Breast epithelium (tissue), 4 donors: ENCODE data around the gene EML5. TPM values are rescaled to one million over a fixed set of nuclear protein-coding genes. Genes with fewer than 3 reads are reported as not detected.

Experiments
- DNase-seq, 2 donors: peaks; one replicate each; pipeline ENCODE4 v3.0.0-alpha.2; 2019; ENCODE audit warnings: low spot score in 2 of 2
- H3K27ac ChIP-seq, 2 donors: fragments of 200-600 bp; sonication (generic) in 1 of 2; one replicate each; pipeline ENCODE4 v1.5.1; 2016 to 2019; ENCODE audit warnings: mild to moderate bottlenecking in 1 of 2
- H3K27me3 ChIP-seq, 2 donors: fragments of 200-600 bp; sonication (generic) in 1 of 2; one replicate each; pipeline versions ENCODE4 v1.5.1 to v1.6.0; 2017 to 2019; ENCODE audit warnings: control low read depth in 1 of 2, mild to moderate bottlenecking in 1 of 2
- H3K36me3 ChIP-seq: fragments of 200-600 bp; one replicate; pipeline ENCODE4 v1.5.1; 2019
- H3K4me1 ChIP-seq, 2 donors: fragments of 200-600 bp; sonication (generic); one replicate each; pipeline ENCODE4 v1.5.1; 2016 to 2019; ENCODE audit warnings: control low read depth in 1 of 2
- H3K4me3 ChIP-seq, 3 donors: fragments of 200-600 bp; sonication (generic); 1 replicate in 2 of 3; 2 replicates in 1 of 3; pipeline ENCODE4 v1.5.1; 2016 to 2019; ENCODE audit warnings: mild to moderate bottlenecking in 3 of 3, moderate library complexity in 2 of 3
- H3K9me3 ChIP-seq, 2 donors: fragments of 200-600 bp; sonication (generic) in 1 of 2; one replicate each; pipeline ENCODE4 v1.5.1; 2016 to 2019; ENCODE audit warnings: control low read depth in 1 of 2
- CTCF ChIP-seq, 3 donors: fragments of 450-650 bp; IDR thresholded peaks; one replicate each; pipeline ENCODE4 v1.5.1; 2016 to 2017; ENCODE audit warnings: antibody characterized with exemption in 3 of 3, mild to moderate bottlenecking in 3 of 3, moderate library complexity in 3 of 3
- POLR2A ChIP-seq: fragments of 450-650 bp; IDR thresholded peaks from one replicate; pipeline ENCODE4 v1.6.1; 2016; ENCODE audit warnings: antibody characterized with exemption, mild to moderate bottlenecking, moderate library complexity
- POLR2AphosphoS5 ChIP-seq, 3 donors: sonication (generic); formaldehyde crosslinking; IDR thresholded peaks; one replicate each; pipeline ENCODE4 v1.6.1; 2017; ENCODE audit warnings: antibody characterized with exemption in 3 of 3
- intact Hi-C: fragments of 100-400 bp; cut with DNase I; formaldehyde crosslinking; loops from one replicate; pipeline ENCODE4 v1.15.1; 2023; ENCODE audit warnings: low total_unique reads
- total RNA-seq, 3 donors: library from RNA; depleted of rRNA; stranded (reverse); fragments of >200 nt; gene quantifications; one replicate each; pipeline ENCODE4 v1.1.0, GENCODE V29; 2016

The EML5 gene
- total RNA-seq, 3 donors from 2014 or later, result 0.96 to 5.6 (median 4.3) TPM

DNA sequence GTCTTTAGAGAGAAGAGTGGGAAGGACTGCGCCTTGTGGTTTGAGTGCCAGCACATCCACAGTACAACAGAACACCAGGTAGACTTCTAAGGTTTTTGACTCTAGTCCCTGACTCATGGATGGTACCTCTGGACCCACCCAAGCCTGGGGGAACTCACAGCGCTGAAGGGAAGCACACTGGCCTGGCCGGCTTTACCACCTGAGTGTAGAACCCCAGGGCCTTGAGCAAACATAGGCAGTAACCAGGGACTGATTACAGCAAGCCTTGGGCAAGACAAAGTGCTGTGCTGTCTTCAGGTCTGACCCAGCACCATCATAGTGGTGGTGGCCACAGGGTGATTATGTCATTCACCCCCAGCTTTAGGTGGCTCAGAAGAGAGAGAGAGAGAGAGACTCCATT is 17.2 kb downstream of the EML5 start:
- intact Hi-C loops, result no loop called here

DNA sequence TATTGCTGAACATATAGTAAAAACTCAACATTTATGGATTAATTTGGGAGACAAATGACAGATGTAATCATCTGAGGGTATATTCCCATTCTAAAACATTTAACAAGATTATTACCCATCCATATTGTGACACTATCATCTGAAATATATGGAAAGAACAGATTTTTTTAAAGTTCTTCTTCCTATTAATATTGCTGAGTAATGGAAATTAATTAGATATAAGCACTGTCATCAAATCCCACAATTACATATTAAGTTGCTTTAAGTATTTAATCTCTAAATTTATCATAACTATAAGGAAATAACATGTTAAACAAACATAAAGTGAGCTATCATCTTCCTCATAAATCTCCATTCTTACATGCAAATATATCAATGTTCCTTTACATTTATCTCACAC is 22.0 kb downstream of the EML5 start:
- Histone ChIP-seq H3K36me3 (no peaks in the 10 kb centered on the region), H3K27me3 (no peaks in the 10 kb centered on the region), H3K27ac (no peak overlapping the region), H3K4me1 (no peaks in the 10 kb centered on the region), H3K9me3 (peaks cover 0 to 5% of the 10 kb centered on the region in 2 donors), H3K4me3 (no peak overlapping the region)
- no peak for DNase-seq
- no peak for TF ChIP-seq CTCF (IDR thresholded peaks at IDR 0.05)
- TF ChIP-seq POLR2AphosphoS5 (IDR thresholded peaks at IDR 0.05), result no peak
- no peak for TF ChIP-seq POLR2A
- intact Hi-C loops, result no loop called here

More for the DNA sequence above, 17.2 kb downstream of the EML5 start:
- DNase-seq, result no peak
- no peaks in the 10 kb centered on the region for H3K9me3 ChIP-seq
- H3K36me3 ChIP-seq, result no peaks in the 10 kb centered on the region
- no peak overlapping the region for H3K4me3 ChIP-seq
- H3K27ac ChIP-seq, result no peak overlapping the region
- H3K4me1 ChIP-seq, result no peaks in the 10 kb centered on the region
- no peak for TF ChIP-seq CTCF (IDR thresholded peaks at IDR 0.05)
- no peak for TF ChIP-seq POLR2AphosphoS5 (IDR thresholded peaks at IDR 0.05)
- no peak for TF ChIP-seq POLR2A
- no peaks in the 10 kb centered on the region for H3K27me3 ChIP-seq

DNA sequence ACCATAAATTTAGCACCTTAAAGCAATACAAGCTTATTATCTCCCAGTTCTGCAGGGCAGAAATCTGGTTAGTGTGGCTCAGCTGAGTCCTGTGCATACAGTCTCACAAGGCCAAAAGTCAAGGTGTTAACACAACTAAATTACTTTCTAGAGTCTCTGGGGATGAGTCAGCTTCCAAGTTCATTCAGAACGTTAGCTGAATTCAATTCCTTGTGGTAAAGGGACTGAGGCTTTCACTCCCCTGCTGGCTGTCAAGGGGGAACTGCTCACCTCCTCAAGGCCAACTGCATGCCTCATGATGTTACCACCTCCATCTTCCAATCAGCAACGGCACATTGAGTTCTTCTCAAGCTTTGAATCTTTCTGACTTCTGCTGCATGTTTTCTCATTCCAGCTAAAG is 27.6 kb downstream of the EML5 start:
- TF ChIP-seq POLR2AphosphoS5 (IDR thresholded peaks at IDR 0.05), result no peak
- no peak for TF ChIP-seq POLR2A
- TF ChIP-seq CTCF (IDR thresholded peaks at IDR 0.05), result no peak
- no peaks in the 10 kb centered on the region for H3K27me3 ChIP-seq
- H3K4me1 ChIP-seq, result no peaks in the 10 kb centered on the region
- no peaks in the 10 kb centered on the region for H3K36me3 ChIP-seq
- intact Hi-C loops, result no loop called here
- H3K4me3 ChIP-seq, result no peak overlapping the region
- H3K9me3 ChIP-seq, result peaks cover 0 to 5% of the 10 kb centered on the region in 2 donors
- no peak overlapping the region for H3K27ac ChIP-seq
- DNase-seq, result no peak

DNA sequence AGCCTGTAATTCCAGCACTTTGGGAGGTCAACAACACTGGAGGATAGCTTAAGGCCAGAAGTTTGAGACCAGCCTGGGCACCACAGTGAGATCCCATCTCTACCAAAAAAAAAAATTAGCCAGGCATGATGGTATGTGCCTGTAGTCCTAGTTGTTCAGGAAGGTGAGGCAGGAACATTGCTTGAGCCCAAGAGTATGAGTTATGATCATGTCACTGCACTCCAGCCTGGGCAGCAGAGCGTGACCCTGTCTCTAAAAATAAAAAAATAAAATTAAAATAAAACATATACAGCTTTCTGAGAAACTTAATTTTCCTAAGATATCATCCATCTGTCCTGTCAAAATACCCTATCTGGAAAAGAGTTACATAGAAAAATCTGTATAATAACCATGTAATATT is 38.9 kb downstream of the EML5 start:
- intact Hi-C loops, result no loop called here
- no peak overlapping the region for H3K4me3 ChIP-seq
- no peaks in the 10 kb centered on the region for H3K4me1 ChIP-seq
- no peak for TF ChIP-seq POLR2AphosphoS5 (IDR thresholded peaks at IDR 0.05)
- no peak for TF ChIP-seq POLR2A
- no peak for TF ChIP-seq CTCF (IDR thresholded peaks at IDR 0.05)
- peaks cover 0 to 5% of the 10 kb centered on the region in 2 donors for H3K9me3 ChIP-seq
- no peak for DNase-seq
- no peak overlapping the region for H3K27ac ChIP-seq
- H3K36me3 ChIP-seq, result no peaks in the 10 kb centered on the region
- H3K27me3 ChIP-seq, result no peaks in the 10 kb centered on the region

- Histone ChIP-seq H3K27me3 (no peaks in the 10 kb centered on the region), H3K36me3 (no peaks in the 10 kb centered on the region), H3K9me3 (no peaks in the 10 kb centered on the region), H3K4me1 (no peaks in the 10 kb centered on the region), H3K4me3 (no peak overlapping the region), H3K27ac (no peak overlapping the region)
- intact Hi-C loops, result no loop called here
- DNase-seq, result no peak
- TF ChIP-seq POLR2AphosphoS5 (IDR thresholded peaks at IDR 0.05) (no peak), CTCF (IDR thresholded peaks at IDR 0.05) (no peak), POLR2A (no peak)
Measured at GRCh38 chr14:88750945-88751344, 41.8 kb downstream of the EML5 start.
